Measurements from ENCODE around the gene GNAQ. TPM values are rescaled to one million over a fixed set of nuclear protein-coding genes. Genes with fewer than 3 reads are reported as not detected.

The GNAQ gene
- polyA plus RNA-seq, 1 of the 3 experiments (the other 2 are of a cell fraction): 20.9 TPM

- DNase-seq: no peak
- Histone ChIP-seq H3K27ac (ENCODE audit: low read depth in 2 of 2, low read length in 1 of 2) (no peak overlapping the region; a peak in 1 of 4 replicates), H3F3A (replicated peaks; ENCODE audit: insufficient read depth) (peaks cover 10% of the 10 kb centered on the region), H3K4me3 (ENCODE audit: low read depth in 2 of 2, low read length in 1 of 2) (no peak overlapping the region), H3K79me2 (ENCODE audit: insufficient read depth) (peaks cover 99% of the 10 kb centered on the region), H2AFZ (ENCODE audit: low read depth) (no peak overlapping the region), H3K27me3 (ENCODE audit: insufficient read depth) (no peaks in the 10 kb centered on the region), H3K9me2 (no peaks in the 10 kb centered on the region), H3K9me3 (no peaks in the 10 kb centered on the region), H4K20me1 (ENCODE audit: insufficient read depth) (peaks cover 25% of the 10 kb centered on the region), H3K4me2 (no peak overlapping the region), H3K36me3 (replicated peaks in 1 of 2; ENCODE audit: control insufficient read depth in 1 of 2, insufficient read depth in 2 of 2, low read length in 1 of 2) (no peaks in the 10 kb centered on the region), H3K4me1 (ENCODE audit: control insufficient read depth in 1 of 2, insufficient read depth in 2 of 2, low read depth in 1 of 2, low read length in 1 of 2) (peaks cover 26 to 31% of the 10 kb centered on the region in 2 experiments), H3K9ac (no peak overlapping the region)
- POLR2A ChIA-PET: interaction anchor here (0.6 kb wide), 1 partner anchor 89 kb away, joined by 3 read pairs; no protein-coding TSS in a partner anchor
- no peak for TF ChIP-seq FOXJ3 (CRISPR knock-in tag; IDR thresholded peaks at IDR 0.05)
- no peak for TF ChIP-seq TEAD4 (IDR thresholded peaks at IDR 0.05; ENCODE audit: borderline replicate concordance, insufficient read depth)
- TF ChIP-seq, protein P1, sequence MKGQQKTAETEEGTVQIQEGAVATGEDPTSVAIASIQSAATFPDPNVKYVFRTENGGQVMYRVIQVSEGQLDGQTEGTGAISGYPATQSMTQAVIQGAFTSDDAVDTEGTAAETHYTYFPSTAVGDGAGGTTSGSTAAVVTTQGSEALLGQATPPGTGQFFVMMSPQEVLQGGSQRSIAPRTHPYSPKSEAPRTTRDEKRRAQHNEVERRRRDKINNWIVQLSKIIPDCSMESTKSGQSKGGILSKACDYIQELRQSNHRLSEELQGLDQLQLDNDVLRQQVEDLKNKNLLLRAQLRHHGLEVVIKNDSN (IDR thresholded peaks at IDR 0.05; ENCODE audit: borderline replicate concordance, low read depth): no peak
- TF ChIP-seq FOXM1 (IDR thresholded peaks at IDR 0.05; ENCODE audit: low read depth): no peak
- TF ChIP-seq ZBTB33 (IDR thresholded peaks at IDR 0.05; ENCODE audit: borderline replicate concordance, low read depth): no peak
- CTCF ChIA-PET: interaction anchor here (1.6 to 1.7 kb wide), 2 partner anchors 22 to 57 kb away, joined by 3 to 5 read pairs; no protein-coding TSS in a partner anchor
- WGBS (ENCODE audit: low lambda C conversion rate): 98% methylated on average over 5 of the region's 5 CpGs
Observed at GRCh38 chr9:77954666-77955015, 77.0 kb downstream of the GNAQ start.

DNA sequence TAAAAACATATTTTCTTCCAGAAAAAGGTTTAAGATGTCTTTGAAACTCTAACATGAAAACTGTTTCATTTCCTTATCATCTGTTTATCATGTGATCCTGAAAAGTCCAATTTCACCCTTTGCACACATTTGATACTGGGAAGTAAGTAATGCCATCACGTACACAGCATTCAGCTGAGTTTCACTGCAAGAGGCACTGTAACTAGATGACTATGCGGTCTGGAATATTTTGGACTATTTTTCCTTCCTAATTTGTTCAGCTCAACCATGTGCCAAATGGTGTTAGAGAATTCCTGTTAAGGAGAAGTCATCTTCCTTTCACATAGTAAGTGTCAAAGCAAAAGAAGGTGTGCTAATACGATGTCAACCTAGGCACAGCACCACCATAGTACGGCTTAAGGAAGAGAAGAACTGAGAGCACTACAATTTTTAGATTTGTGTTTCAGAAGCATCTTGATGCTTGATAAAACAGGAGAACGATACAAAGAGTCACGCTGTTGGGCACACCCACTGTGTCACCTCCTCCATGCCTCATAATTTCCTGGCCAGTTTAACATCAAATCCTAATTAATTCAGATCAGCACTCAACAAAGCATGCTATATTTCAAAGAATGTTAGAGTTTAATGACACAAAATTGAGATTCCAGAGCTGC, 77.5 kb downstream of the GNAQ start:
- Histone ChIP-seq H3K4me1 (ENCODE audit: control insufficient read depth in 1 of 2, insufficient read depth in 2 of 2, low read depth in 1 of 2, low read length in 1 of 2) (peaks cover 29 to 30% of the 10 kb centered on the region in 2 experiments), H3K9me2 (no peaks in the 10 kb centered on the region), H4K20me1 (ENCODE audit: insufficient read depth) (peaks cover 25% of the 10 kb centered on the region), H3K4me2 (0 out of 2 replicates have a peak overlapping the region, but pooled peaks have one; percentile 54), H2AFZ (ENCODE audit: low read depth) (no peak overlapping the region), H3K27me3 (ENCODE audit: insufficient read depth) (no peaks in the 10 kb centered on the region), H3K27ac (ENCODE audit: low read depth in 2 of 2, low read length in 1 of 2) (peak overlapping the region; percentile 51 to 75; a peak in 2 of 4 replicates), H3K36me3 (replicated peaks in 1 of 2; ENCODE audit: control insufficient read depth in 1 of 2, insufficient read depth in 2 of 2, low read length in 1 of 2) (no peaks in the 10 kb centered on the region), H3F3A (replicated peaks; ENCODE audit: insufficient read depth) (peaks cover 10% of the 10 kb centered on the region), H3K9me3 (no peaks in the 10 kb centered on the region), H3K9ac (no peak overlapping the region), H3K4me3 (ENCODE audit: low read depth in 2 of 2, low read length in 1 of 2) (no peak overlapping the region), H3K79me2 (ENCODE audit: insufficient read depth) (peaks cover 99% of the 10 kb centered on the region)
- CTCF ChIA-PET: interaction anchor here (1.6 kb wide), 1 partner anchor 57 kb away, joined by 3 read pairs; no protein-coding TSS in a partner anchor
- POLR2A ChIA-PET: no interaction called here
- 91% methylated on average over 6 of the region's 6 CpGs for WGBS (ENCODE audit: low lambda C conversion rate)
- TF ChIP-seq EZH2phosphoT487 (IDR thresholded peaks at IDR 0.05; ENCODE audit: borderline replicate concordance, low read depth): no peak
- TF ChIP-seq, protein P2, sequence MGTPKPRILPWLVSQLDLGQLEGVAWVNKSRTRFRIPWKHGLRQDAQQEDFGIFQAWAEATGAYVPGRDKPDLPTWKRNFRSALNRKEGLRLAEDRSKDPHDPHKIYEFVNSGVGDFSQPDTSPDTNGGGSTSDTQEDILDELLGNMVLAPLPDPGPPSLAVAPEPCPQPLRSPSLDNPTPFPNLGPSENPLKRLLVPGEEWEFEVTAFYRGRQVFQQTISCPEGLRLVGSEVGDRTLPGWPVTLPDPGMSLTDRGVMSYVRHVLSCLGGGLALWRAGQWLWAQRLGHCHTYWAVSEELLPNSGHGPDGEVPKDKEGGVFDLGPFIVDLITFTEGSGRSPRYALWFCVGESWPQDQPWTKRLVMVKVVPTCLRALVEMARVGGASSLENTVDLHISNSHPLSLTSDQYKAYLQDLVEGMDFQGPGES (IDR thresholded peaks at IDR 0.05; ENCODE audit: low read depth, low read length): no peak
- TF ChIP-seq MEF2A (IDR thresholded peaks at IDR 0.05; ENCODE audit: borderline replicate concordance, low read depth): no peak
- TF ChIP-seq RFX5 (IDR thresholded peaks at IDR 0.05; ENCODE audit: low read length): no peak
- TF ChIP-seq EP300 (IDR thresholded peaks at IDR 0.05; ENCODE audit: borderline replicate concordance in 1 of 2, low read depth in 1 of 2, low read length in 1 of 2): no peak
- no peak for TF ChIP-seq ELF1 (IDR thresholded peaks at IDR 0.05)
- TF ChIP-seq JUND (IDR thresholded peaks at IDR 0.05): no peak
- TF ChIP-seq, protein P3, sequence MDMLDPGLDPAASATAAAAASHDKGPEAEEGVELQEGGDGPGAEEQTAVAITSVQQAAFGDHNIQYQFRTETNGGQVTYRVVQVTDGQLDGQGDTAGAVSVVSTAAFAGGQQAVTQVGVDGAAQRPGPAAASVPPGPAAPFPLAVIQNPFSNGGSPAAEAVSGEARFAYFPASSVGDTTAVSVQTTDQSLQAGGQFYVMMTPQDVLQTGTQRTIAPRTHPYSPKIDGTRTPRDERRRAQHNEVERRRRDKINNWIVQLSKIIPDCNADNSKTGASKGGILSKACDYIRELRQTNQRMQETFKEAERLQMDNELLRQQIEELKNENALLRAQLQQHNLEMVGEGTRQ (IDR thresholded peaks at IDR 0.05; ENCODE audit: borderline replicate concordance, low read depth, low read length): no peak
- TF ChIP-seq, protein P1 (IDR thresholded peaks at IDR 0.05; ENCODE audit: borderline replicate concordance, low read depth): no peak
- TF ChIP-seq RCOR1 (IDR thresholded peaks at IDR 0.05; ENCODE audit: low read length): no peak
- TF ChIP-seq RXRA (IDR thresholded peaks at IDR 0.05; ENCODE audit: borderline replicate concordance, low read depth): no peak
- TF ChIP-seq NFIC (IDR thresholded peaks at IDR 0.05; ENCODE audit: borderline replicate concordance): no peak
- TF ChIP-seq FOXJ3 (CRISPR knock-in tag; IDR thresholded peaks at IDR 0.05): no peak
- TF ChIP-seq MXI1 (IDR thresholded peaks at IDR 0.05; ENCODE audit: low read depth, low read length): no peak
- no peak for TF ChIP-seq FOSL2 (IDR thresholded peaks at IDR 0.05; ENCODE audit: borderline replicate concordance, low read depth)
- no peak for DNase-seq

Data from SK-N-SH (cell line).